Ishikawa (cell line): ENCODE measurements around the gene INPP4A.

ENCODE experiments used
- CEBPB ChIP-seq: IDR thresholded peaks from 2 replicates; pipeline ENCODE4 v1.6.1; 2012
- CREB1 ChIP-seq: IDR thresholded peaks from 2 replicates; pipeline ENCODE4 v1.6.1; 2012; ENCODE audit warnings: low read depth
- EGR1 ChIP-seq: IDR thresholded peaks from 2 replicates; pipeline ENCODE4 v1.6.1; 2012
- EP300 ChIP-seq: IDR thresholded peaks from 2 replicates; pipeline ENCODE4 v1.6.1; 2012; ENCODE audit warnings: borderline replicate concordance
- FOXM1 ChIP-seq: IDR thresholded peaks from 2 replicates; pipeline ENCODE4 v1.6.1; 2012; ENCODE audit warnings: low read depth, borderline replicate concordance
- MAX ChIP-seq: IDR thresholded peaks from 2 replicates; pipeline ENCODE4 v1.6.1; 2012
- NFIC ChIP-seq: IDR thresholded peaks from 2 replicates; pipeline ENCODE4 v1.6.1; 2012
- RAD21 ChIP-seq: IDR thresholded peaks from 2 replicates; pipeline ENCODE4 v1.6.1; 2012; ENCODE audit warnings: low read depth
- REST ChIP-seq: IDR thresholded peaks from 2 replicates; pipeline ENCODE4 v1.6.1; 2012; ENCODE audit warnings: low read depth, mild to moderate bottlenecking
- TAF1 ChIP-seq: IDR thresholded peaks from 2 replicates; pipeline ENCODE4 v1.6.1; 2012; ENCODE audit warnings: low read depth, mild to moderate bottlenecking
- TCF12 ChIP-seq: IDR thresholded peaks from 2 replicates; pipeline ENCODE4 v1.6.1; 2012; ENCODE audit warnings: low read depth
- TEAD4 ChIP-seq: IDR thresholded peaks from 2 replicates; pipeline ENCODE4 v1.6.1; 2012
- USF1 ChIP-seq: IDR thresholded peaks from 2 replicates; pipeline ENCODE4 v1.6.1; 2012
- YY1 ChIP-seq: IDR thresholded peaks from 2 replicates; pipeline ENCODE4 v1.6.1; 2012; ENCODE audit warnings: low read depth
- ZBTB7A ChIP-seq: IDR thresholded peaks from 2 replicates; pipeline ENCODE4 v1.6.1; 2012; ENCODE audit warnings: low read depth

Gene INPP4A

GRCh38 chr2:98502556-98503335 is 58.1 kb downstream of the INPP4A start:
- TF ChIP-seq EP300 (no peak), TEAD4 (peak; percentile 43; the same call in 1 of the 2 replicates)

- TF ChIP-seq YY1, result no peak
- no peak for TF ChIP-seq RAD21
- no peak for TF ChIP-seq ZBTB7A
- no peak for TF ChIP-seq REST
- no peak for TF ChIP-seq TAF1
- no peak for TF ChIP-seq CREB1
- no peak for TF ChIP-seq EGR1
- TF ChIP-seq TEAD4, result no peak
- TF ChIP-seq FOXM1, result no peak
- TF ChIP-seq NFIC, result no peak
- no peak for TF ChIP-seq USF1
- TF ChIP-seq CEBPB, result no peak
- TF ChIP-seq EP300, result no peak
- no peak for TF ChIP-seq TCF12
Observed at GRCh38 chr2:98503481-98504105, 58.9 kb downstream of the INPP4A start.

- TF ChIP-seq RAD21, result no peak
- no peak for TF ChIP-seq CREB1
- no peak for TF ChIP-seq MAX
- TF ChIP-seq FOXM1, result no peak
- no peak for TF ChIP-seq TCF12
- no peak for TF ChIP-seq USF1
- TF ChIP-seq ZBTB7A, result no peak
- no peak for TF ChIP-seq TEAD4
- TF ChIP-seq CEBPB, result no peak
- no peak for TF ChIP-seq EGR1
- TF ChIP-seq REST, result no peak
- TF ChIP-seq EP300, result no peak
- TF ChIP-seq NFIC, result no peak
- TF ChIP-seq TAF1, result no peak
- no peak for TF ChIP-seq YY1
Observed at GRCh38 chr2:98504381-98505109, 59.9 kb downstream of the INPP4A start.

GRCh38 chr2:98505311-98505808 is 60.7 kb downstream of the INPP4A start:
- TF ChIP-seq USF1, result no peak
- TF ChIP-seq MAX, result no peak
- no peak for TF ChIP-seq CREB1
- no peak for TF ChIP-seq NFIC
- no peak for TF ChIP-seq ZBTB7A
- TF ChIP-seq CEBPB, result no peak

- TF ChIP-seq TCF12, result no peak
- TF ChIP-seq TAF1, result no peak
- no peak for TF ChIP-seq EP300
- no peak for TF ChIP-seq EGR1
- TF ChIP-seq CEBPB, result no peak
- TF ChIP-seq MAX, result no peak
- no peak for TF ChIP-seq FOXM1
- TF ChIP-seq ZBTB7A, result no peak
Observed at GRCh38 chr2:98505971-98506664, 61.5 kb downstream of the INPP4A start.
